GM12878 (cell line): ENCODE data around the gene HNRNPH1. TPM values are rescaled to one million over a fixed set of nuclear protein-coding genes. Genes with fewer than 3 reads are reported as not detected.
"Not testable (repeated sequence)": the region's sequence is repeated elsewhere in the genome, so short reads cannot be mapped to it uniquely, and the experiment has no call there.

Experiments used
- ATAC-seq: fragments of 200-7000 bp; cut with Tn5 transposase; 3 replicates; pipeline ENCODE4 v1.9.1; 2020; ENCODE audit warnings: mild to moderate bottlenecking, moderate library complexity
- BruUV-seq: library from RNA; stranded (reverse); fragments of 400-500 nt; replicated peaks from 2 replicates; lab custom pipeline; 2021; lab: Mats Ljungman, UMichigan
- CTCF ChIA-PET: fragments of 300-600 bp; sonication (Branson Sonifier 250); formaldehyde crosslinking; extraction: SDS; loops from one replicate; lab custom pipeline; 2021; ENCODE audit warnings: inconsistent platforms; lab: Yijun Ruan, JAX
- POLR2A ChIA-PET: fragments of 350-600 bp; formaldehyde crosslinking; extraction: SDS; loops from one replicate; lab custom pipeline; 2021; ENCODE audit warnings: inconsistent platforms; lab: Charles Lee
- RAD21 ChIA-PET: fragments of 300-600 bp; sonication (Branson Sonifier 250); formaldehyde crosslinking; loops from one replicate; lab custom pipeline; 2023; ENCODE audit warnings: antibody characterized with exemption; ENCODE audit not compliant: unreplicated experiment; lab: Charles Lee
- SMC1A ChIA-PET: fragments of 300-600 bp; sonication (Branson Sonifier 250); formaldehyde crosslinking; loops from one replicate; lab custom pipeline; 2023; ENCODE audit not compliant: unreplicated experiment, uncharacterized antibody; lab: Charles Lee
- DNase-seq: peaks from one replicate; pipeline ENCODE4 v3.0.0-alpha.2; 2011; ENCODE audit warnings: low read depth, low spot score
- FAIRE-seq: peaks from 3 replicates; lab custom pipeline; 2011; peaks lifted over from hg19 to GRCh38; lab: Jason Lieb, UNC
- H2AFZ ChIP-seq: 2 replicates; pipeline ENCODE4 v1.6.0; 2011; ENCODE audit warnings: low read depth, low read length, control low read depth; ENCODE audit not compliant: control insufficient read depth
- H3K27ac ChIP-seq: 2 replicates; pipeline ENCODE4 v1.5.1; 2011; ENCODE audit warnings: control low read depth; ENCODE audit not compliant: control insufficient read depth, insufficient read depth
- H3K27me3 ChIP-seq, 2 experiments: replicated peaks in 1 of 2; 2 replicates each; pipeline versions ENCODE4 v1.6.0 to v1.6.1; 2011; ENCODE audit warnings: low read length in 1 of 2; ENCODE audit not compliant: control insufficient read depth in 2 of 2, insufficient read depth in 2 of 2
- H3K36me3 ChIP-seq, 2 experiments: 2 replicates each; pipeline ENCODE4 v1.5.1; 2011; ENCODE audit warnings: low read length in 1 of 2; ENCODE audit not compliant: control insufficient read depth in 2 of 2, insufficient read depth in 2 of 2
- H3K4me1 ChIP-seq: 2 replicates; pipeline ENCODE4 v1.6.1; 2011; ENCODE audit warnings: mild to moderate bottlenecking, low read length, moderate library complexity, mixed read lengths; ENCODE audit not compliant: control insufficient read depth, insufficient read depth
- H3K4me2 ChIP-seq: 2 replicates; pipeline ENCODE4 v1.6.0; 2011; ENCODE audit warnings: control low read depth; ENCODE audit not compliant: control insufficient read depth, insufficient read depth
- H3K4me3 ChIP-seq: fragments of 200-600 bp; sonication (generic); 2 replicates; pipeline ENCODE4 v1.5.1; 2016
- H3K79me2 ChIP-seq: 2 replicates; pipeline ENCODE4 v1.6.0; 2011; ENCODE audit warnings: low read length; ENCODE audit not compliant: control insufficient read depth, insufficient read depth
- H3K9ac ChIP-seq: 2 replicates; pipeline ENCODE4 v1.8.0; 2011; ENCODE audit warnings: low read length, control low read depth, mixed read lengths; ENCODE audit not compliant: control insufficient read depth, insufficient read depth
- H3K9me3 ChIP-seq: replicated peaks from 3 replicates; pipeline ENCODE4 v1.5.1; 2011; ENCODE audit warnings: mild to moderate bottlenecking, low read length; ENCODE audit not compliant: control insufficient read depth, insufficient read depth
- H4K20me1 ChIP-seq: 2 replicates; pipeline ENCODE4 v1.6.0; 2011; ENCODE audit not compliant: control insufficient read depth, insufficient read depth
- BRCA1 ChIP-seq: IDR thresholded peaks from 2 replicates; pipeline ENCODE4 v1.6.1; 2011; ENCODE audit warnings: low read depth, low read length, improper control_type of control experiment
- POU2F2 ChIP-seq: IDR thresholded peaks from 3 replicates; pipeline ENCODE4 v1.6.1; 2011; ENCODE audit warnings: low read depth, mild to moderate bottlenecking, low read length, borderline replicate concordance
- RAD21 ChIP-seq: IDR thresholded peaks from 2 replicates; pipeline ENCODE4 v1.6.1; 2011; ENCODE audit warnings: mild to moderate bottlenecking, low read depth, low read length, moderate library complexity; ENCODE audit not compliant: insufficient read depth
- SMARCA5 ChIP-seq: fragments of 450-650 bp; IDR thresholded peaks from 2 replicates; pipeline ENCODE4 v1.6.1; 2017; ENCODE audit warnings: mild to moderate bottlenecking
- YY1 ChIP-seq: IDR thresholded peaks from 2 replicates; pipeline ENCODE4 v1.6.1; 2011; ENCODE audit warnings: low read depth, mild to moderate bottlenecking, low read length
- WGBS: methylation state at CpG from one replicate; pipeline ENCODE4 v1.1.6; 2016; ENCODE audit warnings: low lambda C conversion rate; ENCODE audit not compliant: insufficient replicate concordance, insufficient coverage; ENCODE audit errors: missing lambda C conversion rate; 5-methylcytosine and 5-hydroxymethylcytosine counted together
- in situ Hi-C: fragments of 300-500 bp; cut with MboI; formaldehyde crosslinking; loops from 9 replicates; pipeline ENCODE4 v1.14.3; 2018; ENCODE audit warnings: mixed read lengths
- intact Hi-C: fragments of 100-400 bp; cut with micrococcal nuclease; formaldehyde crosslinking; loops from one replicate; pipeline ENCODE4 v1.14.2; 2022; ENCODE audit not compliant: unreplicated experiment
- polyA plus RNA-seq, 11 experiments: library from polyadenylated mRNA; depleted of rRNA in 4 of 11; unstranded in 6 of 11; stranded (reverse) in 5 of 11; fragments of >200 nt; fragmentation: Nextera tagmentation in 4 of 11; fragmentation: Illumina TruSeq in 1 of 11; extraction: Ambion mirVana in 4 of 11; extraction: Trizol in 1 of 11; gene quantifications; 1 replicate in 1 of 11; 2 replicates in 10 of 11; pipeline versions ENCODE4 v1.2.1 to v1.2.3, GENCODE V29; 2011 to 2016; ENCODE audit warnings: inconsistent platforms in 2 of 11, missing spikeins in 2 of 11, low read depth in 1 of 11
- total RNA-seq, 4 experiments: library from RNA; depleted of rRNA in 3 of 4; stranded (reverse); fragments of >200 nt in 3 of 4; fragmentation: Illumina TruSeq in 1 of 4; extraction: Trizol in 1 of 4; gene quantifications; 2 replicates each; pipeline versions ENCODE4 v1.2.1 to v1.2.3, GENCODE V29; 2013 to 2021
- TF ChIP-seq, protein P1 (sequence below), 3 experiments: IDR thresholded peaks in 2 of 3; conservative IDR thresholded peaks in 1 of 3; 2 replicates each; pipeline ENCODE4 v1.5.1; 2011; ENCODE audit warnings: low read depth in 3 of 3, low read length in 3 of 3, mild to moderate bottlenecking in 3 of 3, control low read depth in 2 of 3, moderate library complexity in 2 of 3, inconsistent platforms in 1 of 3, mixed read lengths in 1 of 3; ENCODE audit not compliant: control insufficient read depth in 2 of 3, insufficient read depth in 1 of 3; ENCODE audit errors: extremely low read depth in 1 of 3

HNRNPH1 gene
- total and polyA plus RNA-seq, 10 of the 15 experiments (the other 5 are each of a cell fraction or from before 2014, with no cell fraction given) = 184 to 780 (median 690) TPM

DNA sequence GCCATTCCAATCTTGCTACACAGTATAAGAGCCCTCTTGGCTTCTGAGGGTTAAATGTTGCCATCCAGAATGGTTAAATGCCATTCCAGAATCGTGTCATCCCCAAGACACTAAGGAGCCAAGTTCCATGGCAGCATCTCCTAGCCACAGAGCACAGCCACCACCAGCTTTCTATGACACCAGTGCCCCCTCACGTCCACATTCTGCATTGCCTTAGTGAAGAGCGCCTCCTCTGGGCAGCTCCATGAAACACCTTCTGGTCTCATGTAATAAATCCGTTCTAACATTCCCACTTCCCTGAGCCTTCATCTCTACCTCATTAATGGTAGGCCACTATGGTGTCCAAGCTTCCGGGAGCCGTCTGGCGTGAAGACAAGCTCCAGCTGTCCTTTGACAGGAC lies 44.9 kb upstream of the HNRNPH1 start:
- ChIA-PET POLR2A (interaction anchor here (0.6 kb wide), 1 partner anchor 9 kb away, joined by 7 read pairs; no protein-coding TSS in a partner anchor), RAD21 (interaction anchor here (1.1 kb wide), 1 partner anchor 45 kb away, joined by 4 read pairs; the partner anchor contains the start of gene HNRNPH1), CTCF (interaction anchor here (0.8 to 2.0 kb wide), 3 partner anchors 9 to 75 kb away, joined by 3 to 6 read pairs (median 4); no protein-coding TSS in a partner anchor), SMC1A (interaction anchor here (1.0 kb wide), 1 partner anchor 30 kb away, joined by 3 read pairs; no protein-coding TSS in a partner anchor)
- ATAC-seq (peak; percentile 90), DNase-seq (no peak), FAIRE-seq (peak; percentile 77)
- 80% methylated on average over 7 of the region's 7 CpGs for WGBS
- Histone ChIP-seq H3K79me2 (no peaks in the 10 kb centered on the region), H3K4me1 (no peaks in the 10 kb centered on the region), H3K27me3 (no peaks in the 10 kb centered on the region), H3K9me3 (no peaks in the 10 kb centered on the region), H3K4me2 (no peak overlapping the region), H3K27ac (no peak overlapping the region), H3K4me3 (no peak overlapping the region), H4K20me1 (no peaks in the 10 kb centered on the region), H3K36me3 (peaks cover 0 to 2% of the 10 kb centered on the region in 2 experiments; a peak in 2 of 4 replicates), H2AFZ (no peak overlapping the region), H3K9ac (no peak overlapping the region)
- TF ChIP-seq BRCA1 (no peak), SMARCA5 (0 out of 2 replicates have a peak, but pooled peaks have one; percentile 44), POU2F2 (peak; percentile 28; the same call in 1 of the 3 replicates), YY1 (0 out of 2 replicates have a peak, but pooled peaks have one; percentile 22), RAD21 (peak; percentile 68)
- TF ChIP-seq, protein P1, sequence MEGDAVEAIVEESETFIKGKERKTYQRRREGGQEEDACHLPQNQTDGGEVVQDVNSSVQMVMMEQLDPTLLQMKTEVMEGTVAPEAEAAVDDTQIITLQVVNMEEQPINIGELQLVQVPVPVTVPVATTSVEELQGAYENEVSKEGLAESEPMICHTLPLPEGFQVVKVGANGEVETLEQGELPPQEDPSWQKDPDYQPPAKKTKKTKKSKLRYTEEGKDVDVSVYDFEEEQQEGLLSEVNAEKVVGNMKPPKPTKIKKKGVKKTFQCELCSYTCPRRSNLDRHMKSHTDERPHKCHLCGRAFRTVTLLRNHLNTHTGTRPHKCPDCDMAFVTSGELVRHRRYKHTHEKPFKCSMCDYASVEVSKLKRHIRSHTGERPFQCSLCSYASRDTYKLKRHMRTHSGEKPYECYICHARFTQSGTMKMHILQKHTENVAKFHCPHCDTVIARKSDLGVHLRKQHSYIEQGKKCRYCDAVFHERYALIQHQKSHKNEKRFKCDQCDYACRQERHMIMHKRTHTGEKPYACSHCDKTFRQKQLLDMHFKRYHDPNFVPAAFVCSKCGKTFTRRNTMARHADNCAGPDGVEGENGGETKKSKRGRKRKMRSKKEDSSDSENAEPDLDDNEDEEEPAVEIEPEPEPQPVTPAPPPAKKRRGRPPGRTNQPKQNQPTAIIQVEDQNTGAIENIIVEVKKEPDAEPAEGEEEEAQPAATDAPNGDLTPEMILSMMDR (IDR thresholded peaks at IDR 0.05 in 2 of 3, conservative IDR thresholded peaks at IDR 0.05 in 1 of 3; ENCODE audit: control insufficient read depth in 2 of 3, extremely low read depth in 1 of 3, insufficient read depth in 1 of 3, low read depth in 3 of 3, low read length in 3 of 3) = peak; percentile 80 to 86 (median 82)
- intact Hi-C loops = no loop called here
- BruUV-seq = no TSS peak
- in situ Hi-C loops = no loop called here

DNA sequence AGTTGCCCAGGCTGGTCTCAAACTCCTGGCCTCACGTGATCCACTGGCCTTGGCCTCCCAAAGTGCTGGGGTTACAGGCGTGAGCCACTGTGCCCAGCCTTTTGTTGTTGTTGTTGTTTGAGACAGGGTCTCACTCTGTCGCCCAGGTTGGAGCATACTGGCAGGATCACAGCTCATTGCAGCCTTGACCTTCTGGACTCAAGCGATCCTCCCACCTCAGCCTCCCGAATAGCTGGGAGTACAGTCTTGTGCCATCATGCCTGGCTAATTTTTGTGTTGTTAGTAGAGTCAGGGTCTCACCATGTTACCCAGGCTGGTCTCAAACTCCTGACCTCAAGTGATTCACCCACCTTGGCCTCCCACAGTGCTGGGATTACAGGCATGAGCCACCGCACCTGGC lies 38.2 kb upstream of the HNRNPH1 start:
- H3K4me1 ChIP-seq, H3K27ac ChIP-seq, H3K4me3 ChIP-seq, BruUV-seq, H3K27me3 ChIP-seq, H3K36me3 ChIP-seq, H2AFZ ChIP-seq, ATAC-seq, H3K4me2 ChIP-seq, DNase-seq, H4K20me1 ChIP-seq, H3K9me3 ChIP-seq, in situ Hi-C loops, H3K79me2 ChIP-seq, FAIRE-seq, intact Hi-C loops, RAD21 ChIA-PET, H3K9ac ChIP-seq: not testable (repeated sequence)
- 91% methylated on average over 6 of the region's 6 CpGs for WGBS
- ChIA-PET CTCF (interaction anchor here (0.7 kb wide), 1 partner anchor 17 kb away, joined by 5 read pairs; no protein-coding TSS in a partner anchor), POLR2A (interaction anchor here (0.7 kb wide), 1 partner anchor 23 kb away, joined by 3 read pairs; no protein-coding TSS in a partner anchor), SMC1A (interaction anchor here (0.7 to 1.2 kb wide), 3 partner anchors 42 to 132 kb away, joined by 3 read pairs; partner anchors contain the start of gene LTC4S)

DNA sequence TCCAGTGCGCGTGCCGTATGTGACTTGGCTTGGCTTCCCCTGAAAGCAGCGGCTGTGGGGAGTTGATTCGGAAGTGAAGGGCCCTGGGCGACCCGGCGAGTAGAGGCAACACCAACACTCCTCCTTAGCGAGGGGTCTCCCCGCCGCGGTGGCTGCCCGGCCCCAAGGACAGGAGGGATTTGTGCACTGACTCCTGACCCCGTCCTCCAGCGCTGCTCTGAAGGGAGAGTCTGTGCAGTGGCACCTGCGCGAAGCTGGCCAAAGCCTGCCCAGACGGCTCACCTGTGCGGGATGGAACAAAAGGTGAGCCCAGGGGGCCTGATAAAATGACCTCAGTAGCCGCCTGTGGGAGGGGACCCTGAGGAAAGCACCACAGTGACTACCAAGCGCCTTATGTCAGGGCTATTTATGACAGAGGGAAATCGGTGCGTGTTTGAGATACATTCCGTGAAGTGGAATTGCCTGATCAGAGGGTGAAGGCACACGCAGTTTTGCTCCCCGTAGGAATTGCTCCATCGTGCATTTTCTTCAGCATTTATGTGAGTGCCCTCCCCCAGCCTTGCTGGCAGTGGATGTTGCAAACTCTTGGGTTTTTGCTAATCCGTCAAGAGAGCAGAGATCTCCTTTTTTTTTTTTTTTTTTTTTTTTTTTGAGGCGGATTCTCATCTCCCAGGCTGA lies 34.8 kb upstream of the HNRNPH1 start:
- ATAC-seq = peak; percentile 80
- POLR2A ChIA-PET, CTCF ChIA-PET, SMC1A ChIA-PET, intact Hi-C loops, H3K4me1 ChIP-seq, H3K79me2 ChIP-seq, H4K20me1 ChIP-seq, H3K27ac ChIP-seq, FAIRE-seq, DNase-seq, in situ Hi-C loops, H3K9me3 ChIP-seq, H3K36me3 ChIP-seq, H3K27me3 ChIP-seq: not testable (repeated sequence)
- peak overlapping the region; percentile 64; the same call in 1 of the 2 replicates for H3K9ac ChIP-seq
- peak overlapping the region; percentile 66; the same call in 1 of the 2 replicates for H3K4me3 ChIP-seq
- H2AFZ ChIP-seq = peak overlapping the region; percentile 81
- RAD21 ChIA-PET = interaction anchor here (0.6 to 0.7 kb wide), 2 partner anchors 30 to 92 kb away, joined by 3 to 4 read pairs; no protein-coding TSS in a partner anchor
- TSS peak; percentile 97 for BruUV-seq
- peak overlapping the region; percentile 88 for H3K4me2 ChIP-seq
- 28% methylated on average over 9 of the region's 29 CpGs for WGBS
